Fibroblast of upper back skin (primary cell): ENCODE measurements around the gene AQP2.

ENCODE experiments used
- DNase-seq: peaks from one replicate; pipeline ENCODE4 v3.0.0-alpha.2; 2013

AQP2 gene

GRCh38 chr12:49950273-49951251 is at the start of gene AQP2:
AQP2 (plus strand) TSS chr12:49950737; CDS start chr12:49950831, 94 bp downstream.
- DNase-seq: no peak

GRCh38 chr12:49901026-49901425 is 49.5 kb upstream of the AQP2 start:
- no peak for DNase-seq

GRCh38 chr12:49901986-49902385 is 48.6 kb upstream of the AQP2 start:
- no peak for DNase-seq

- DNase-seq: no peak
Measured at GRCh38 chr12:49902399-49903350, 47.9 kb upstream of the AQP2 start.

- DNase-seq: no peak
Measured at GRCh38 chr12:49903351-49903699, 47.2 kb upstream of the AQP2 start.

- peak; percentile 86 for DNase-seq
Measured at GRCh38 chr12:49903700-49904423, 46.7 kb upstream of the AQP2 start, which contains the start of gene FAIM2. FAIM2 (minus strand) TSS chr12:49903900; CDS start chr12:49903792, 108 bp downstream.

- DNase-seq: no peak
Measured at GRCh38 chr12:49904601-49905000, 45.9 kb upstream of the AQP2 start.

- DNase-seq: no peak
Measured at GRCh38 chr12:49905718-49906314, 44.7 kb upstream of the AQP2 start.

GRCh38 chr12:49907352-49907751 is 43.2 kb upstream of the AQP2 start:
- no peak for DNase-seq

- DNase-seq: no peak
Measured at GRCh38 chr12:49909356-49909755, 41.2 kb upstream of the AQP2 start.

GRCh38 chr12:49909826-49910225 is 40.7 kb upstream of the AQP2 start:
- DNase-seq: no peak

- no peak for DNase-seq
Measured at GRCh38 chr12:49910331-49911212, 40.0 kb upstream of the AQP2 start.

- DNase-seq: no peak
Measured at GRCh38 chr12:49911213-49911605, 39.3 kb upstream of the AQP2 start.

GRCh38 chr12:49912345-49913255 is 37.9 kb upstream of the AQP2 start:
- DNase-seq: no peak

- no peak for DNase-seq
Measured at GRCh38 chr12:49916129-49916919, 34.2 kb upstream of the AQP2 start.

- DNase-seq: no peak
Measured at GRCh38 chr12:49917166-49917787, 33.3 kb upstream of the AQP2 start.

GRCh38 chr12:49917788-49918173 is 32.8 kb upstream of the AQP2 start:
- no peak for DNase-seq

- peak; percentile 28 for DNase-seq
Measured at GRCh38 chr12:49920241-49920914, 30.2 kb upstream of the AQP2 start.
